PFSK-1 (cell line): ENCODE measurements around the gene TBC1D32.

Source experiments
- POLR2AphosphoS5 ChIP-seq: IDR thresholded peaks from 2 replicates; pipeline ENCODE4 v1.6.1; 2012; ENCODE audit warnings: low read depth, mild to moderate bottlenecking, control low read depth, low read length, moderate library complexity
- REST ChIP-seq, 2 experiments: IDR thresholded peaks; 2 replicates each; pipeline versions ENCODE4 v1.6.1 to v1.8.0; 2011 to 2012; ENCODE audit warnings: low read depth in 2 of 2, low read length in 2 of 2, control low read depth in 1 of 2, inconsistent platforms in 1 of 2, mild to moderate bottlenecking in 1 of 2, moderate library complexity in 1 of 2; ENCODE audit not compliant: insufficient read depth in 1 of 2
- SIN3A ChIP-seq: IDR thresholded peaks from 2 replicates; pipeline ENCODE4 v1.6.1; 2012; ENCODE audit warnings: mild to moderate bottlenecking, low read length, moderate library complexity, borderline replicate concordance; ENCODE audit not compliant: insufficient read depth
- TAF1 ChIP-seq: IDR thresholded peaks from 2 replicates; pipeline ENCODE4 v1.6.1; 2012; ENCODE audit warnings: low read length, control low read depth, borderline replicate concordance; ENCODE audit not compliant: insufficient read depth

DNA sequence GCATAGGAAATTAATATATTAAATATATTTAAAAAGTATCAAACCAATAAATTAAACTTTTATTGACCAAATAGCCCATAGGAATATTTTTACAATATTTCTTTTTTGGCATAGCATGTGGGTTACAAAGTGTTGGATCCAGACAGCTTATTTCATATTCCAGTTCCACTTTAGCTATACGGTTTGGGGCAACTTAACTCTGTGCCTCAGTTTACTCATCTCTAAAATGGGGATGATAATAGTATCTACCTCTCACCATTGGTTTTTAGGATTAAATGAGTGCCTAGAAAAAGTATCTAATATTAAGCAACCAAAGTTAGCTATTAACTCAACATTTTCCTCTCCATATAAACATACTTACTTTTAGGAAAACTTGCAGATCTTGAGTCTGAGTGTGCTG is 243.8 kb downstream of the TBC1D32 start:
- TF ChIP-seq SIN3A (no peak), TAF1 (no peak), REST (IDR thresholded peaks at IDR 0.05; ENCODE audit: insufficient read depth in 1 of 2, low read depth in 2 of 2, low read length in 2 of 2) (no peak), POLR2AphosphoS5 (no peak)
